AG04449 (cell line): ENCODE results near the gene KAZN.

Experiments used
- CTCF ChIA-PET: fragments of 350-600 bp; formaldehyde crosslinking; extraction: SDS; loops from one replicate; lab custom pipeline; 2021; ENCODE audit warnings: antibody characterized with exemption; lab: Yijun Ruan, JAX
- POLR2A ChIA-PET: fragments of 400-600, 350-600 bp; formaldehyde crosslinking; extraction: SDS; loops from one replicate; lab custom pipeline; 2020; ENCODE audit warnings: antibody characterized with exemption, inconsistent platforms; lab: Yijun Ruan, JAX
- DNase-seq: peaks from one replicate; pipeline ENCODE4 v3.0.0-alpha.2; 2010; ENCODE audit warnings: low read depth, low spot score
- H3K4me3 ChIP-seq: 2 replicates; pipeline ENCODE4 v1.5.1; 2011; ENCODE audit warnings: low read depth, mild to moderate bottlenecking, control low read depth, low read length
- CTCF ChIP-seq: IDR thresholded peaks from one replicate; pipeline ENCODE4 v1.5.1; 2011; ENCODE audit warnings: mild to moderate bottlenecking, moderate library complexity, low read length, control low read depth, inconsistent platforms; ENCODE audit not compliant: insufficient read depth; ENCODE audit errors: missing control alignments

Gene KAZN

GRCh38 chr1:14928886-14929546 lies 330.5 kb downstream of the KAZN start:
- POLR2A ChIA-PET = no interaction called here
- CTCF ChIA-PET = interaction anchor here (0.7 to 3.8 kb wide), 4 partner anchors 11 to 104 kb away, joined by 3 to 29 read pairs (median 10); no protein-coding TSS in a partner anchor
- no peak for TF ChIP-seq CTCF
- H3K4me3 ChIP-seq = no peak overlapping the region
- no peak for DNase-seq

GRCh38 chr1:14929547-14930246 lies 331.2 kb downstream of the KAZN start:
- ChIA-PET POLR2A (no interaction called here), CTCF (interaction anchor here (1.1 to 2.6 kb wide), 4 partner anchors 10 to 98 kb away, joined by 3 to 11 read pairs (median 7); no protein-coding TSS in a partner anchor)
- no peak for DNase-seq
- no peak overlapping the region for H3K4me3 ChIP-seq
- TF ChIP-seq CTCF = no peak

- DNase-seq = no peak
- POLR2A ChIA-PET = no interaction called here
- no peak overlapping the region for H3K4me3 ChIP-seq
- CTCF ChIA-PET = interaction anchor here (1.1 to 2.6 kb wide), 5 partner anchors 9 to 117 kb away, joined by 3 to 11 read pairs (median 4); no protein-coding TSS in a partner anchor
- TF ChIP-seq CTCF = no peak
Measured at GRCh38 chr1:14930247-14930965, 331.9 kb downstream of the KAZN start.

GRCh38 chr1:14932034-14932638 lies 333.7 kb downstream of the KAZN start:
- no peak overlapping the region for H3K4me3 ChIP-seq
- ChIA-PET CTCF (interaction anchor here (0.7 to 1.8 kb wide), 2 partner anchors 17 to 96 kb away, joined by 3 to 8 read pairs; no protein-coding TSS in a partner anchor), POLR2A (no interaction called here)
- DNase-seq = no peak
- no peak for TF ChIP-seq CTCF

- H3K4me3 ChIP-seq = no peak overlapping the region
- no peak for TF ChIP-seq CTCF
- ChIA-PET POLR2A (no interaction called here), CTCF (no interaction called here)
- DNase-seq = no peak
Measured at GRCh38 chr1:14934867-14935266, 336.4 kb downstream of the KAZN start.
